PC-3 (cell line): Measurements from ENCODE around the gene KDM1A. TPM values are rescaled to one million over a fixed set of nuclear protein-coding genes. Genes with fewer than 3 reads are reported as not detected.

Experiments
- ATAC-seq: fragments of 200-7000 bp; cut with Tn5 transposase; 2 replicates; pipeline ENCODE4 v1.9.1; 2020; ENCODE audit warnings: mild to moderate bottlenecking, moderate library complexity
- BruUV-seq: library from RNA; stranded (reverse); fragments of 400-500 nt; replicated peaks from 2 replicates; lab custom pipeline; 2021; lab: Mats Ljungman, UMichigan
- CTCF ChIA-PET: fragments of 300-600 bp; sonication (Branson Sonifier 250); formaldehyde crosslinking; loops from one replicate; lab custom pipeline; 2022; ENCODE audit warnings: antibody characterized with exemption; lab: Charles Lee
- POLR2A ChIA-PET: fragments of 300-600 bp; sonication (Branson Sonifier 250); formaldehyde crosslinking; loops from one replicate; lab custom pipeline; 2022; ENCODE audit warnings: antibody characterized with exemption; ENCODE audit not compliant: unreplicated experiment; lab: Charles Lee
- DNase-seq: peaks from one replicate; pipeline ENCODE4 v3.0.0-alpha.2; 2015
- H2AFZ ChIP-seq: fragments of 300-600 bp; sonication (generic); 2 replicates; pipeline ENCODE4 v1.6.0; 2016; ENCODE audit warnings: antibody characterized with exemption, low read length
- H3F3A ChIP-seq: fragments of 300-600 bp; sonication (generic); one replicate; pipeline ENCODE4 v1.6.0; 2017; ENCODE audit warnings: antibody characterized with exemption, low read length, control low read depth, mild to moderate bottlenecking; ENCODE audit not compliant: unreplicated experiment
- H3K27ac ChIP-seq: fragments of 300-600 bp; sonication (generic); 2 replicates; pipeline ENCODE4 v1.5.1; 2016; ENCODE audit warnings: mild to moderate bottlenecking, low read length
- H3K27me3 ChIP-seq: fragments of 300-600 bp; sonication (generic); 2 replicates; pipeline ENCODE4 v1.6.1; 2016; ENCODE audit warnings: low read length, mixed read lengths
- H3K36me3 ChIP-seq: fragments of 300-600 bp; sonication (generic); 2 replicates; pipeline ENCODE4 v1.6.1; 2016; ENCODE audit warnings: low read depth, mixed run types, low read length, mixed read lengths
- H3K4me1 ChIP-seq: fragments of 300-600 bp; sonication (generic); 2 replicates; pipeline ENCODE4 v1.5.1; 2016; ENCODE audit warnings: low read length; ENCODE audit not compliant: insufficient read depth
- H3K4me2 ChIP-seq: fragments of 300-600 bp; sonication (generic); 2 replicates; pipeline ENCODE4 v1.6.0; 2016; ENCODE audit warnings: low read length
- H3K4me3 ChIP-seq: fragments of 300-600 bp; sonication (generic); 2 replicates; pipeline ENCODE4 v1.5.1; 2016; ENCODE audit warnings: mild to moderate bottlenecking, low read length, mixed read lengths
- H3K79me2 ChIP-seq: fragments of 300-600 bp; sonication (generic); 2 replicates; pipeline ENCODE4 v1.6.1; 2017; ENCODE audit warnings: low read length, mixed read lengths
- H3K9ac ChIP-seq: fragments of 300-600 bp; sonication (generic); 2 replicates; pipeline ENCODE4 v1.6.0; 2016; ENCODE audit warnings: mild to moderate bottlenecking, low read length
- H3K9me2 ChIP-seq: fragments of 300-600 bp; sonication (generic); replicated peaks from 2 replicates; pipeline ENCODE4 v1.6.1; 2016; ENCODE audit warnings: mixed run types, low read length, mixed read lengths
- H3K9me3 ChIP-seq: fragments of 300-600 bp; sonication (generic); 2 replicates; pipeline ENCODE4 v1.6.1; 2016; ENCODE audit warnings: low read length, mixed read lengths
- H4K20me1 ChIP-seq: fragments of 300-600 bp; sonication (generic); 2 replicates; pipeline ENCODE4 v1.6.1; 2016; ENCODE audit warnings: low read length, mixed read lengths
- CTCF ChIP-seq: fragments of 300-600 bp; sonication (generic); conservative IDR thresholded peaks from 2 replicates; pipeline ENCODE4 v1.5.1; 2017; ENCODE audit warnings: antibody characterized with exemption, low read depth, mild to moderate bottlenecking, low read length
- EZH2 ChIP-seq: fragments of 300-600 bp; sonication (generic); IDR thresholded peaks from one replicate; pipeline ENCODE4 v1.6.1; 2017; ENCODE audit warnings: antibody characterized with exemption, mild to moderate bottlenecking, low read length; ENCODE audit not compliant: unreplicated experiment
- EZH2phosphoT487 ChIP-seq: fragments of 300-600 bp; sonication (generic); IDR thresholded peaks from 2 replicates; pipeline ENCODE4 v1.6.1; 2018; ENCODE audit warnings: mild to moderate bottlenecking, antibody characterized with exemption, low read length, borderline replicate concordance
- intact Hi-C: fragments of 100-400 bp; cut with micrococcal nuclease; formaldehyde crosslinking; loops from 2 replicates; pipeline ENCODE4 v1.9.0; 2023
- total RNA-seq: library from RNA; depleted of rRNA; stranded (reverse); fragments of >200 nt; gene quantifications from 2 replicates; pipeline ENCODE4 v1.2.3, GENCODE V29; 2014

The KDM1A gene
- total RNA-seq, 1 experiment from 2014 or later: 186 TPM

DNA sequence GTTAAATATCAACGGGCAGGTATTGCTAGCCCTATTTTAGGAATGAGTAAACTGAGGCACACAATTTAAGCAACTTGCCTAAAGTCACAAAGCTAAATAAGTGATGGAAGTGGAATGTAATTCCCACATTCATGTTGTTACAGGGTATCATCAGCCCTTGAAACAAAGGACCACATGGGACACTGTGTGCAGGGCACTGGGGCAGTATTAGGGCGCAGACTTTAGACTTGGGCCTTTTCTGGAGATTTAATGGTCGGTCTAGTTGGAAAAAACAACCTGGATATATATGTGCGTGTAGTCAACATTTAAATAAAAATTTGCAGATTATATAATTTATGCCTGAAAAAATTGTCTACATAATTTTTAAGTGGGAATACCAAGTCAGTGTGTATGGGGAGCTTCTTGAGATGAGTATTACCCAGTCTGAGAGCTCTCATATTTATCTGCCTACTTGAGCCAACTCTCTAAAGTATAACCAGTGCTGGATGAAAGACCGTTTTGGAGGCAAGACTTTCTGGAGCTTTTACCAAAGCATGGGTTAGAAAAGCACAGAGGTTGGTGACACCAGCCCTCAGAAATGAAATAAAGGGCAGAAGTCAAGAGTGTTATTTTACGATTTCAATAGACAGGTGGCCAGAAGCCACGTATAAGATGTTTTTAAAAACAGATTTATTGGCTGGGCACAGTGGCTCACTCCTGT is 1.6 kb downstream of the KDM1A start:
- H3F3A ChIP-seq: no peaks in the 10 kb centered on the region
- H3K4me3 ChIP-seq: peak overlapping the region; percentile 94
- H4K20me1 ChIP-seq: peaks cover 52% of the 10 kb centered on the region
- no peaks in the 10 kb centered on the region for H3K9me2 ChIP-seq
- H3K9me3 ChIP-seq: no peaks in the 10 kb centered on the region
- H3K4me2 ChIP-seq: peak overlapping the region; percentile 98
- peak; percentile 23 for ATAC-seq
- H3K27me3 ChIP-seq: no peaks in the 10 kb centered on the region
- no peak overlapping the region for H2AFZ ChIP-seq
- H3K4me1 ChIP-seq: peaks cover 24% of the 10 kb centered on the region; the same call in 1 of the 2 replicates
- peaks cover 11% of the 10 kb centered on the region; the same call in 1 of the 2 replicates for H3K36me3 ChIP-seq
- TF ChIP-seq EZH2phosphoT487 (no peak), EZH2 (no peak), CTCF (no peak)
- BruUV-seq: no TSS peak
- peak overlapping the region; percentile 97 for H3K9ac ChIP-seq
- peaks cover 70% of the 10 kb centered on the region for H3K79me2 ChIP-seq
- intact Hi-C loops: loop anchor here (1.0 kb wide), 1 partner anchor 45 kb away; no protein-coding TSS in a partner anchor
- ChIA-PET POLR2A (no interaction called here), CTCF (no interaction called here)
- peak overlapping the region; percentile 79 for H3K27ac ChIP-seq
- peak; percentile 48 for DNase-seq

DNA sequence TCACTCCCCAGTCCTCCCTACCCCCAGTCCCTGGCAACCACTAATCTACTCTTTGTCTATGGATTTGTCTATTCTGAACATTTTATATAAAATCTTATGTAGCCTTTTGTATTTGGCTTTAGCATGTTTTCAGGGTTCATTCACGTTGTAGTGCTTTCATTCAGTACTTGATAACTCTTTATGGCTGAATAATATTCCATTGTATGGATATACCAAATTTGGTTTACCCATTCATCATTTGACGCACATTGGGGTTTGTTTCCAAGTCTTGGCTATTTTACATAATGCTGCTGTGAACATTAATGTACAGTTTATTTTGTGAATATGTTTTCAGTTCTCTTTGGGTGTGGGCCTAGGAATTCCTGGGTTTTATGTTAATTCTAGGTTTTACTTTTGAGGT is 2.6 kb downstream of the KDM1A start:
- no peaks in the 10 kb centered on the region for H3F3A ChIP-seq
- H4K20me1 ChIP-seq: peaks cover 61% of the 10 kb centered on the region
- POLR2A ChIA-PET: no interaction called here
- H3K27ac ChIP-seq: no peak overlapping the region
- H3K79me2 ChIP-seq: peaks cover 80% of the 10 kb centered on the region
- H3K4me1 ChIP-seq: peaks cover 31% of the 10 kb centered on the region; the same call in 1 of the 2 replicates
- no peak for ATAC-seq
- intact Hi-C loops: loop anchor here (2.0 kb wide), 1 partner anchor 25 kb away; no protein-coding TSS in a partner anchor
- no peak for DNase-seq
- peak overlapping the region; percentile 97; the same call in 1 of the 2 replicates for H3K9ac ChIP-seq
- no peak overlapping the region for H2AFZ ChIP-seq
- CTCF ChIA-PET: no interaction called here
- peaks cover 11% of the 10 kb centered on the region; the same call in 1 of the 2 replicates for H3K36me3 ChIP-seq
- peak overlapping the region; percentile 98 for H3K4me2 ChIP-seq
- peak overlapping the region; percentile 94 for H3K4me3 ChIP-seq
- BruUV-seq: no TSS peak
- TF ChIP-seq EZH2phosphoT487 (no peak), EZH2 (no peak), CTCF (no peak)
- no peaks in the 10 kb centered on the region for H3K9me2 ChIP-seq
- no peaks in the 10 kb centered on the region for H3K9me3 ChIP-seq
- H3K27me3 ChIP-seq: no peaks in the 10 kb centered on the region
